ENCODE results near the gene DOCK9. TPM values are rescaled to one million over a fixed set of nuclear protein-coding genes. Genes with fewer than 3 reads are reported as not detected.

DOCK9 gene, protein sequence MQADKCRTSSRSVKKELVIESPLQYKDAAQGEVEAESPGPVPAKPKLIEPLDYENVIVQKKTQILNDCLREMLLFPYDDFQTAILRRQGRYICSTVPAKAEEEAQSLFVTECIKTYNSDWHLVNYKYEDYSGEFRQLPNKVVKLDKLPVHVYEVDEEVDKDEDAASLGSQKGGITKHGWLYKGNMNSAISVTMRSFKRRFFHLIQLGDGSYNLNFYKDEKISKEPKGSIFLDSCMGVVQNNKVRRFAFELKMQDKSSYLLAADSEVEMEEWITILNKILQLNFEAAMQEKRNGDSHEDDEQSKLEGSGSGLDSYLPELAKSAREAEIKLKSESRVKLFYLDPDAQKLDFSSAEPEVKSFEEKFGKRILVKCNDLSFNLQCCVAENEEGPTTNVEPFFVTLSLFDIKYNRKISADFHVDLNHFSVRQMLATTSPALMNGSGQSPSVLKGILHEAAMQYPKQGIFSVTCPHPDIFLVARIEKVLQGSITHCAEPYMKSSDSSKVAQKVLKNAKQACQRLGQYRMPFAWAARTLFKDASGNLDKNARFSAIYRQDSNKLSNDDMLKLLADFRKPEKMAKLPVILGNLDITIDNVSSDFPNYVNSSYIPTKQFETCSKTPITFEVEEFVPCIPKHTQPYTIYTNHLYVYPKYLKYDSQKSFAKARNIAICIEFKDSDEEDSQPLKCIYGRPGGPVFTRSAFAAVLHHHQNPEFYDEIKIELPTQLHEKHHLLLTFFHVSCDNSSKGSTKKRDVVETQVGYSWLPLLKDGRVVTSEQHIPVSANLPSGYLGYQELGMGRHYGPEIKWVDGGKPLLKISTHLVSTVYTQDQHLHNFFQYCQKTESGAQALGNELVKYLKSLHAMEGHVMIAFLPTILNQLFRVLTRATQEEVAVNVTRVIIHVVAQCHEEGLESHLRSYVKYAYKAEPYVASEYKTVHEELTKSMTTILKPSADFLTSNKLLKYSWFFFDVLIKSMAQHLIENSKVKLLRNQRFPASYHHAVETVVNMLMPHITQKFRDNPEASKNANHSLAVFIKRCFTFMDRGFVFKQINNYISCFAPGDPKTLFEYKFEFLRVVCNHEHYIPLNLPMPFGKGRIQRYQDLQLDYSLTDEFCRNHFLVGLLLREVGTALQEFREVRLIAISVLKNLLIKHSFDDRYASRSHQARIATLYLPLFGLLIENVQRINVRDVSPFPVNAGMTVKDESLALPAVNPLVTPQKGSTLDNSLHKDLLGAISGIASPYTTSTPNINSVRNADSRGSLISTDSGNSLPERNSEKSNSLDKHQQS (N-terminal part only)
- 10 to 100 TPM; 57.2 to 59.0 TPM for total RNA-seq

DNA sequence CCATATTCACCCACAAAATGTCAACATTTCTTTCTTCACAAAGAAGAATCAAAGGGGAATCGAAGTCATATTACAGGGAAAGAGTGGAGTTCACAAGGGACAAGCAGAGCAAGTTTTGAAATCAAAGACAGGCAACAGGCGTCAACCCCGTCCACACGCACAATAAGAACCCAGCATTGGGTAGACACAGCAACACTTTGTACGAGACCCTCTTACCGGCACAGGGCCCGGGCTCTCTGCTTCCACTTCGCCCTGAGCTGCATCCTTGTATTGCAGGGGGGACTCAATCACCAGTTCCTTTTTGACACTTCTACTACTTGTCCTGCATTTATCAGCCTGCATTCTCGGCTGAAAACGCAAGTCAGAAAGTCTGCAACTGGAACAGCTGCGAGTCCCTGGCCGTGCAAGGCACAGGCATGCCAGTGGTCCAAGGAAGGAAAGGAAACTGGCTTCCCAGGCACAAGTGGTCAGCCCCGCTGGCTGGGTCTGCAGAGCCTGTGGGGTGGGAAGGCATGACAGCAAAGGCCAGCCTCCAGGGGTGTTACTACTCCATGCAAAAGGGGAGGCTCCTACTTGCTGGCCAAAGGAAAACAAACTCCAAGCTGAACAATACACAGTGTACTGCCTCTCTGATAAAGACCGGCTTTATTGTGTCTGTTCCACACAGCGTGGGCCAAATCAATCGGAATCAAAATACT is at the start of gene DOCK9:
DOCK9 (minus strand) TSS at position 497 of the 698 bp plus-strand sequence; CDS start at position 342, 155 bp downstream.
- intact Hi-C loops (cut with micrococcal nuclease) = no loop called here
- no peaks in the 10 kb centered on the region for H3K27me3 Mint-ChIP-seq
- ChIA-PET POLR2A (interaction anchor here (0.7 kb wide), 1 partner anchor 9 kb away, joined by 3 read pairs; no protein-coding TSS in a partner anchor), CTCF (no interaction called here)
- H3K4me1 Mint-ChIP-seq (ENCODE audit: low read depth) = peaks cover 65% of the 10 kb centered on the region
- H3K4me3 Mint-ChIP-seq = no peak within 1 kb of the TSS
- H3K9me3 Mint-ChIP-seq = no peaks in the 10 kb centered on the region
- H3K27ac Mint-ChIP-seq = no peak within 1 kb of the TSS
- no peaks in the 10 kb centered on the region for H3K36me3 Mint-ChIP-seq
- DNase-seq = no peak

DNA sequence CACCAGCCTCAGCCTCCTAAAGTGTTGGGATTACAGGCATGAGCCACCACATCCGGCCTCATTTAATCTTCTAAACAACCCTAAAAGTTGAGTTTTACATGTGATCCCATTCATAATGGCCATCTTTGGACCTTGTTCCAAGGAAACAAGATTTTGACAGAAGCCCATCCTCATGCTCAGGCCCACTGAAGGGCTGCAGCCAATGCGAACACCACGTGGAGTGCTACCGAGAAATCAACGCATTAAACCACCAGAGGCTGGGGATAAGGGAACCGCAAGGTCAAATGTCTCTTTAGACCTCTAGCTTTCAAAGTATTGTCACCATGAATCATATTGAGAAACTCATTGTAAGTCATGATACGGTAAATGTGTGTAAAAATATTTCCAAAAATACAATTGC is 49.4 kb upstream of the DOCK9 start:
- Mint-ChIP-seq H3K36me3 (peaks cover 6% of the 10 kb centered on the region), H3K9me3 (peaks cover 6% of the 10 kb centered on the region), H3K4me1 (ENCODE audit: low read depth) (peaks cover 93% of the 10 kb centered on the region), H3K27me3 (no peaks in the 10 kb centered on the region), H3K27ac (peak overlapping the region; percentile 90), H3K4me3 (peak overlapping the region; percentile 44)
- DNase-seq = peak; percentile 73
- ChIA-PET POLR2A (interaction anchor here (0.8 to 2.1 kb wide), 4 partner anchors 18 to 287 kb away, joined by 3 to 6 read pairs (median 4); no protein-coding TSS in a partner anchor), CTCF (interaction anchor here (0.6 to 3.0 kb wide), 5 partner anchors 11 to 157 kb away, joined by 3 to 30 read pairs (median 3); no protein-coding TSS in a partner anchor)
- intact Hi-C loops (cut with micrococcal nuclease) = loop anchor here (1.0 to 10.0 kb wide), 11 partner anchors 9 to 550 kb away; partner anchors contain the start of genes GPR18 and UBAC2

DNA sequence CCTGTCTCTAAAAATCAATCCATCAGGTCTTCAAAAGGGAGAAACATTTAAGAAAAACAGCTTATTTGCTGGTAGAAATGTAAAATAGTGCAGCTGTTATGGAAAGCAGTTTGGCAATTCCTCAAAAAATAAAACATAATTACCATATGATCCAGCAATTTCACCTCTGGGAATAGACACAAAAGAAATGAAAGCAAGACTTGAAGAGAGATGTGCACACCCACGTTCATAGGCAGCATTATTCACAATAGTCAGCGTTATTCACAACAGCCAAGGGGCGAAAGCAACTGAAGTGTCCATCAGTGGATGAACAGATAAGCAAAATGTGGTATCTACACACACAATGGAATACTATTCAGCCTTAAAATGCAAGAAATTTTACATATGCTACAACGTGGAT is 45.1 kb upstream of the DOCK9 start:
- CTCF ChIA-PET = no interaction called here
- Mint-ChIP-seq H3K36me3 (peaks cover 3% of the 10 kb centered on the region), H3K4me1 (ENCODE audit: low read depth) (peaks cover 81% of the 10 kb centered on the region), H3K4me3 (no peak overlapping the region), H3K27ac (no peak overlapping the region), H3K27me3 (no peaks in the 10 kb centered on the region), H3K9me3 (no peaks in the 10 kb centered on the region)
- POLR2A ChIA-PET = no interaction called here
- DNase-seq = no peak
- intact Hi-C loops (cut with micrococcal nuclease) = loop anchor here (10.0 kb wide), 1 partner anchor 412 kb away; no protein-coding TSS in a partner anchor

DNA sequence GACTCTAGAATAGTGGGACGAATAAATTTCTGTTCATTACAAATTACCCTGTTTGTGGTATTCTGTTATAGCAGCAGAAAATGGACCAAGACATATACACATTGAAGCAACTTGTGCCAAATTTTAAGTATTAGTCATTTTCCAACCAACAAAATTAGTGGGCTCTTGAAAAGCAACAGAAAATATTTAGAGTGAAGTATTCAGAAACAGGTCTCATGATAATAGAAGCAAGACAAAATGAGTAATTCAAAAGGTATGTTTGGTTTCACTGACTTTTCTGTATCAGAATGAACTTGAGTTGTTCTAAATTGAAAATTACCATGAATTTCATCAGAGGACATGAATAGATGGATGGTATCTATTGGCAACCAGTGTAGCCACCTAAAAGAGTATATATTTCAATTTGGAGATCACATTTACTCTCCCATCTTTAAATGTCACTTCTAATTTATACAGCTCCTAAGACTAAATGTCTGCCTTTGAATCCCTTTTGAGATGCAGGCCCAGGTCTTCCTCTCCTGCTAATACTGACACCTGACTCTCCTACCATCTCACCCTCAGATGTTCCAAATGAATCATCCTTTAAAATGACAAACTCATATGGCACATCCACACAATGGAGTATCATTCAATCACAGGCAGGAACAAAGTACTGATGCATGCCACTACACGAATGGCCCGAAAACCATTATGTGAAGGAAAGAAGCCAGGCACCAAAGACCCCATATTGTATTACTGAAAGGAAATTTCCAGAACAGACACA is 40.7 kb upstream of the DOCK9 start:
- H3K27ac Mint-ChIP-seq = peak overlapping the region; percentile 78
- H3K36me3 Mint-ChIP-seq = no peaks in the 10 kb centered on the region
- H3K9me3 Mint-ChIP-seq = no peaks in the 10 kb centered on the region
- ChIA-PET CTCF (interaction anchor here (2.9 to 5.6 kb wide), 2 partner anchors 10 to 14 kb away, joined by 10 to 30 read pairs; no protein-coding TSS in a partner anchor), POLR2A (interaction anchor here (0.5 to 1.0 kb wide), 2 partner anchors 13 to 68 kb away, joined by 3 read pairs; no protein-coding TSS in a partner anchor)
- H3K4me1 Mint-ChIP-seq (ENCODE audit: low read depth) = peaks cover 64% of the 10 kb centered on the region
- no peak for DNase-seq
- intact Hi-C loops (cut with micrococcal nuclease) = loop anchor here (1.0 kb wide), 2 partner anchors 9 to 20 kb away; no protein-coding TSS in a partner anchor
- H3K27me3 Mint-ChIP-seq = no peaks in the 10 kb centered on the region
- H3K4me3 Mint-ChIP-seq = no peak overlapping the region

DNA sequence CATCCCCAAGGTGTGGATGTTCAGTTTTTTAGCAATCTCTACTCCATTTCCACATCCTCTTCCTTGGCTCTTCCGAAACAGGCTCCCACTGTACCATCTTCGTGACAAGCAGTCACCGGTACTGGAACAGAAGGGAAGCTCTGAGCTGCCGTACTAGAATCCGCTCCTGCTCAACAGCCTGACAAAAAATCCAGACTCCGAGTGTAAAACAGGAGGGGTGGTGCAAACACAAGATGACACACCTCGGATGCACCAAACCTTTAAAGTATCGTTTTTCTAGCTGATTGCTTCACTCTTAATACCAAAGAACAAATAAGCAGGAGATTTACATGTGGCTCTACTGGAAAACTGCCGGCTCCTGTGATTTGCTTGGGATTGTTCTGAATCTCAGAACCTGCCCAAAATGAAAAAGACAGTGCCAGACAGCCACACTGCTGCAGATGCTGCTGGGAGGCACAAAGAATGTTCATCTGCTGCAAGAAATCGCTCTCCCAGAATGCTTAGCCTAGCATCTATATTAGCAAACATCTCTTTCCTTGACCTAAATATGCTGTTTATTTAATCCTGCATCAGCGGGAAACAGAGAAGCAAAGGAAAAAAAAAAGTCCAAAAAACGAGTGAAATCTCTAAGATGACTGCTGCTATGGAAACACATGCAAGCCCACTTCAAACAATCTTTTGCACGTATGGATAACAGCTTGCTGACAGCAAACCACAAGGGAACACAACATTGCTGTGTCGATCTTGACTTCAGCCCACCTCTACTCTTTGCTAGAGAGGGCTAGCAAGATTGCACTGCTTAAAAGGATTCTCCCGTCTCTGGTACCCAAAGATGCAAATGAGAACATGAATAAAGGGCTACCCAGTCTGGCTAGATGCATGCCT is 38.0 kb upstream of the DOCK9 start:
- Mint-ChIP-seq H3K4me1 (ENCODE audit: low read depth) (peaks cover 53% of the 10 kb centered on the region), H3K27ac (no peak overlapping the region), H3K9me3 (no peaks in the 10 kb centered on the region), H3K27me3 (no peaks in the 10 kb centered on the region), H3K36me3 (no peaks in the 10 kb centered on the region), H3K4me3 (no peak overlapping the region)
- intact Hi-C loops (cut with micrococcal nuclease) = no loop called here
- ChIA-PET CTCF (interaction anchor here (0.7 to 5.6 kb wide), 2 partner anchors 10 to 13 kb away, joined by 6 to 30 read pairs; no protein-coding TSS in a partner anchor), POLR2A (no interaction called here)
- DNase-seq = no peak

DNA sequence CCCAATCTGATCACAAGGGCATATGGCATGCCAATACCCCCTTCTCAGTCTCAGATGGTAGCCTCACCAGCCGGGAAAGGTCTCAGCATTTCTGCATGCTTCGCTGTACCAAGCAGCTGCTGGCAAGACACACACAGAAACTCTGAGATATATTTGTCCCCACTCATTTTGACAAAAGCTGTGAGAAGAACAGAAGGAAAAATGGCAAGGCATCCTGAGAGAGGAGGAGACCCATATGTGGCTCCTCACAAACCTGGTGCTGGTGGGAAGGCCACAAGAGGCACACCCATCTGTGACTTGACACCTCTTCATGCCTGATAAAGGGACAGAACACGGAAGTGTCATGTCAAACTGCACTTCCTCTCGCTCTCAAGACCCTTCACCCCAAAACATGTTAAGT is 36.7 kb upstream of the DOCK9 start:
- Mint-ChIP-seq H3K4me1 (ENCODE audit: low read depth) (peaks cover 51% of the 10 kb centered on the region), H3K9me3 (no peaks in the 10 kb centered on the region), H3K27me3 (no peaks in the 10 kb centered on the region), H3K27ac (no peak overlapping the region), H3K4me3 (no peak overlapping the region), H3K36me3 (no peaks in the 10 kb centered on the region)
- no peak for DNase-seq
- intact Hi-C loops (cut with micrococcal nuclease) = no loop called here
- POLR2A ChIA-PET = no interaction called here
- CTCF ChIA-PET = interaction anchor here (5.6 kb wide), 1 partner anchor 14 kb away, joined by 30 read pairs; no protein-coding TSS in a partner anchor

DNA sequence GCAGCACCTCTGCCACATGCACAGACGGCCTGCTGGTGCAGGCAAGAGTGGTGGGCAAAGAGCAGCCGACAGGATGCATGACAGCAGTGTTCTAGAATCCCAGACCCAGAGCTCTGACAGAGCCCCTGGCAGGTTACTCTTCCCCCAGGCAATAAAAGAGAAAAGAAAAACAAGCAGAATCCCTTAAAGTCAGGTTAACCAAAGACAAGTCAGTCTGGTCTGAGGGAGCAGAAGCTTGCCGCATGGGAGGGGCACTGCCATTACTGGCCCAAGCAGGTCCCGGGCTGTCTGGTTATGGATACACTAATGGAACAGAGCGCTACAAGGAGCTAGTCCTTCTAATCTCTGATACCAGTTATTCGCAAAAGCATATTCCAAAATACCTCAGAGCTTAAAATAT is 36.1 kb upstream of the DOCK9 start:
- Mint-ChIP-seq H3K27me3 (no peaks in the 10 kb centered on the region), H3K36me3 (no peaks in the 10 kb centered on the region), H3K4me1 (ENCODE audit: low read depth) (peaks cover 52% of the 10 kb centered on the region), H3K9me3 (no peaks in the 10 kb centered on the region), H3K4me3 (no peak overlapping the region), H3K27ac (no peak overlapping the region)
- ChIA-PET CTCF (interaction anchor here (5.6 kb wide), 1 partner anchor 15 kb away, joined by 30 read pairs; no protein-coding TSS in a partner anchor), POLR2A (no interaction called here)
- DNase-seq = no peak
- intact Hi-C loops (cut with micrococcal nuclease) = no loop called here

DNA sequence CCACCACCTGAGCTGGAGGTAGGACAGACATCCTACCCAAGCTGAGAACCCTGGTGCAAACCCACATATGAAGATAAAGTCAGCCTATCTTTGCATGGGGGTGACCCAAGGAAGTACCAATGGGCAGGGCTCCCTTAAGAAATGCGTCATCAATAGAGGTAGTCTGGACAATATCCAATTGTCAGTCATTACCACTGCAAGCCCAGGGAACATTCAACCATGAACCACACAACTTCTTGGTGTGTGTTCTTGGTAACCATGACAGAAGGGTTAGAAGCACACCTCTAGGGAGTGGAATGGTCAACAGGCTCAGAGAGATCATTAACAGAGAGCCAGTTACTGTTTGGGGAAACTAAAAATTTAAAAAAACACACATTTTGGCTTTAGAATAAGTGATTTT is 34.7 kb upstream of the DOCK9 start:
- no peaks in the 10 kb centered on the region for H3K9me3 Mint-ChIP-seq
- no peak for DNase-seq
- H3K4me3 Mint-ChIP-seq = no peak overlapping the region
- POLR2A ChIA-PET = no interaction called here
- no peaks in the 10 kb centered on the region for H3K27me3 Mint-ChIP-seq
- CTCF ChIA-PET = no interaction called here
- peaks cover 44% of the 10 kb centered on the region for H3K4me1 Mint-ChIP-seq (ENCODE audit: low read depth)
- no peak overlapping the region for H3K27ac Mint-ChIP-seq
- intact Hi-C loops (cut with micrococcal nuclease) = no loop called here
- no peaks in the 10 kb centered on the region for H3K36me3 Mint-ChIP-seq

DNA sequence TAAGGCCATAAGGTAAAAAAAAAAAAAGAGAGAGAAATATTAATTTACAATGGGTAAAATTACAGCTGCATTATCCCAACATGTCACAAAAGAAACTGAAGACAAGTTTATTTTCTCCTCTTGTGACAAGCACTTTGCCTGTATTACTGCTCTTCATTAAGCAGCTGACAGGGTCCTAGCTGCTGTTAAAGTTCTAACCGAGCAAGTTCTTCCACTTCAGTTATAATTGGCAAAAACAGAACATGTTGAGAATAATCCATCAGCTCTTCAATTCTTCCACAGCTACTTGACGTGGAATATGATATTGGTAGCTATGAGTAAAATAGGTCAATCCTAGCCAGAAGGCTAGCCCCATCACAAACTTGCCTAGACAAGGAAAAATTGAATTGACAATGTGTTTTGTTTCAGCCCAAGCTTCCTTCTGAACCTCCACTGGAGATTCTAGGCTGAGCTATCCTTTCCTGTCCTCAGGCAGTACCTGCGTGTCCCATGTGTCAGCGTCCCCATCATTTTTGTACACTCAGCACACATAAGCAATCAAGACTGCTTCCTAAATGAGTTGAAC is 32.2 kb upstream of the DOCK9 start:
- H3K36me3 Mint-ChIP-seq = no peaks in the 10 kb centered on the region
- no peak overlapping the region for H3K27ac Mint-ChIP-seq
- no peak overlapping the region for H3K4me3 Mint-ChIP-seq
- peaks cover 30% of the 10 kb centered on the region for H3K4me1 Mint-ChIP-seq (ENCODE audit: low read depth)
- DNase-seq = no peak
- intact Hi-C loops (cut with micrococcal nuclease) = no loop called here
- no peaks in the 10 kb centered on the region for H3K9me3 Mint-ChIP-seq
- POLR2A ChIA-PET = interaction anchor here (0.6 to 1.1 kb wide), 3 partner anchors 12 to 25 kb away, joined by 3 read pairs; no protein-coding TSS in a partner anchor
- no peaks in the 10 kb centered on the region for H3K27me3 Mint-ChIP-seq
- CTCF ChIA-PET = interaction anchor here (1.4 kb wide), 1 partner anchor 19 kb away, joined by 3 read pairs; no protein-coding TSS in a partner anchor
